ENCODE measurements around the gene TNFSF13B.
"Not testable (repeated sequence)": the region's sequence is repeated elsewhere in the genome, so short reads cannot be mapped to it uniquely, and the experiment has no call there.

The TNFSF13B gene

DNA sequence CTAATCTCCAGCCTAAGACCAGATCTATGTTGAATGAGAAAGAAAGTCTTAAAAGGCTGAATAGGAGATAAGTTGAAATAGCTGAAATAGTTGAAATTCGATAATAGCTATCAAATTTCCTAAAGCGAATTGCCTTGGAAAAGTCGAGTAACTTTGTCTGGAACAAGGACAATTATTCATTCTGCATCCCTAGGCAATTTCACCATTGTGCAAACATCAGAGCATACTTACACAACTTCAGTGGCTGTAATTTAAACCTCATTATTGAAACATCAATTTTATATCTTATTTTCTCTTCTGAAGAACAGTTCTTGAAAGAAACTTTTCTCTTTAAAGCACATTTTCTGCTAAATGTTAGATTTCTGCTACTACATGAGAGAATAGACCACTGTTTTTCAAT, 13.6 kb downstream of the TNFSF13B start:
- no peak for FAIRE-seq

DNA sequence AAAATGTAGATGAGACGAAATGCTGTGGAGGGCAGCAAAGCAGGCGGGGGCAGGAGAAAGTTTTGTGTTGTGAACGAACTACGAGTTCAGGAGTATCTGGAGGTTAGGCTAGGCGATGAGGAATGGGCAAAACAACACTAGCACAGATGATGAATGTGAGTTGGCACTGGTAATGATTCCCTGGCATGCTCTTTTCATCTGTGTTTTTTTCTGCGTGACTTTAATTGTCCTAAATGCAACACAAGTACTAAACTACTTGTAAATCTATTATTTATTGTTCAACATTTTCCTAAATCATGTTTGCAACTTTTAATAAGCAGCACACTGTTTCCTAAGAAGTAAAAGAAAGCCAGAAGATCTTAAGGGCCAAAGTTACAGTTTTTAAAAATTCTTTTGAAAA, 19.2 kb downstream of the TNFSF13B start:
- FAIRE-seq, result no peak

DNA sequence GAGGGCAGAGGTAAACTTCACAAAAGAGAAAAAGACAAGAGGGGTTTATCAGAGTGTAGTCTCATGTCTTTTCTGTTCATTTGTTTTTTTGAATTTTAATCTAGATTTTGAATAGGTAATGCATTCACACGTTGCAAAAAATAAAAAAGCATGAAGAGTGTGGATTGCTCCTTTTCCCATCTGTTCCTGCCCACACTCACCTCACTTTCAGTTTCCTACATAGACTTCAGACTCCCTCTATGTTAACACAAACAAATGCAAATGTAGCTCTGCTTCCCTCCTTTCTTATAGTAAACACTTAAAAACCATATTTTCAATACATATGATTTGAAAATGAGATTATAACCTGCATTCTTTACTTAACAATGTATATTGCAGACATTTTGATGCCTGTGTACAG, 20.3 kb downstream of the TNFSF13B start:
- FAIRE-seq, result no peak

DNA sequence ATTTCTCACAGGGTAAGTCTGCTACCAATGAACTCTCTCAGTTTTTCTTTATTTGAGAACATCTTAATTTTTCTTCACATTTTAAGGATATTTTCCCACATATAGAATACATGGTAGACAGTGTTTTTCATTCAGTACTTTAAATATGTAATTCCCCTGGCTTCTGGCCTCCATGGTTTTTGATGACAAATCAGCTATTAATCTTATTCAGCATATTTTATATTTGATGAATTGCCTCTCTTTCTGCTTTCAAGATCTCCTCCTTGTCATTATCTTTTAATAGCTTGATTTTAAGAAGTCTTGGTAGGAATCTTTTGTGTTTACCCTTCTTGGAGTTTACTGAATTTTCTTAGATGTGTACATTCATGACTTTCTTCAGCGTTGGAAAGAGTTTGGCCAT, 27.6 kb downstream of the TNFSF13B start:
- no peak for FAIRE-seq

DNA sequence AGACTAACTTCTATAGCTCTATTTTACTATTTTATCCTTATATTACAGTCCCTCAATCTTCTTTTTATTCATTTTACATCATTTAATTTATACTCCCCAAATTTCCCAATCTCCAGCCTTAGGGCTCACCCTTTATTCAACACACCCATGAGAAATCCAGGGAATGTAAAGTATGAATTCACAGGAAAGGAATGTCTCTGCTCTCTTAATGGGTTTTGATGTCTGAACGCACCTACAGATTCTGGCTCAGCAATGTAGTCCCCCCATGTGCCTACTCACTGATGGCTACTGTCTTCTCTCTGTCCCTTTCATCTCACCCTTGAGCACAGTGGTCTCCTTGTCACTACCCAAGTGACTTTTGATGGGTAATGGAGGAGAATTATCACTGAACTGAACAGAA, 32.8 kb downstream of the TNFSF13B start:
- FAIRE-seq, result no peak

DNA sequence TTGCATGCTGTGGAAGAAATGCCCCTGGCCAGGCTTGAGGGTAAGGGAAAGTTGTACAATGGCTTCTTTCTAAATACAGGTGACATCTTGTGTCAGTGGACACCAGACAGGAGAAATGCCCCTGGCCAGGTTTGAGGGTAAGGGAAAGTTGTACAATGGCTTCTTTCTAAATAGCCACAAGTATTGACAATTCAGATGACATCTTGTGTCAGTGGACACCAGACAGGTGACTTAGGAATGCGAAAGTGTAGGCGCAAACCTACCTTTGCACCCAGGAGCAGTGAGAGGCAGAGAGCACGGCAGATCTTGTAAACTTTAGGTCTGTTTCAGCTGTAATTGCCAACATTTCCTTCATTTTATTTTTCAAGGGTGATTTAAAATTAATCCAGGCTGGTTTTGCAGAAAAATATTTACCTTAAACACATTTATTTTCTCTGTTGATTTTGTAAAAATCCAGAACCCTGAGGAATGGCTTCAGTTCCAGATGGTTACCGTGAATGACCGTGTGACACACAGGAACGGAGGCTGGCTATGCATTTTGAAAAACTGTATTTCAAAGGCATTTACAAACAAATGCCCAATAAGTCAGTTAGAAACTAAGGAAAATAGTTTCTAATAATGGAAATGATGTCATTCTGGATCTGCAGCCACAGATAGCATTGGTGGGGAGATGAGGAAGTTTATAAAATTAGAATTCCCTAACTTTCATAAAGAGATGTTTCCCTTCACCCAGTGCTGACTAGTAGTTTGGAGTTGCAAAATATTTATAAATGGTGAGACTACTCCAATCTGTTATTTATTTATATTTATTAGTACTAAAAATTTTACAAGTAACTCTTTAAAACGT, 34.9 kb downstream of the TNFSF13B start:
- no peak for FAIRE-seq

DNA sequence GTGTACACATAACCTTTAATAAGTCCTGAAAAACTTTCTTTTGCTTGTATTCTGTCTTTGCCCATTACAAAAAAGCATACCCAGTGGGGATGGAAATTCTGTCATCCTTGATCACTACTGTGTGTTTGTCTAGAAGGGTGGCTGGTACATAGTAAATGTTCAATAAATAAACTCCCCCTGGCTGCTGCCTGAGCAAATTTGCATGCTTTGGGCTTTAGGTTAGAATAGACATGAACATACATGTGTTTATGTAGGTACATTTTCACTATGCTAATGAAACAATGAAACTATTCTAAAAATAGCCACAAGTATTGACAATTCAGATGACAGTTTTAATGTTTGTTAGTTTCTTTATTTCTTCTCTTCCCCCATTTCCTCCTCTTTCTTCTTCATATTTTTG, 36.1 kb downstream of the TNFSF13B start:
- FAIRE-seq, result no peak

DNA sequence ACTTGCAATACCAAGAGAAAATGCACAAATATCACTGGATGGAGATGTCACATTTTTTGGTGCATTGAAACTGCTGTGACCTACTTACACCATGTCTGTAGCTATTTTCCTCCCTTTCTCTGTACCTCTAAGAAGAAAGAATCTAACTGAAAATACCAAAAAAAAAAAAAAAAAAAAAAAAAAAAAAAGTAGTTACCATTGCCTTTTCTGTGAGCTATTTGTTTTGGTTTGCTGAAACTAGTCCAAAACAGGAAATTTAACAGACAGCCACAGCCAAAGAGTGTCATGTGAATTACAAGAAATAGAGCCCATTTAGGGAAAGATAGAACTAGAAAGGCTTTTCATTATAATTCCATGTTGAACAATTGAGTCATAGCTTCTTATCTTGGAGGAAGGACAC, 37.3 kb downstream of the TNFSF13B start:
- no peak for FAIRE-seq

DNA sequence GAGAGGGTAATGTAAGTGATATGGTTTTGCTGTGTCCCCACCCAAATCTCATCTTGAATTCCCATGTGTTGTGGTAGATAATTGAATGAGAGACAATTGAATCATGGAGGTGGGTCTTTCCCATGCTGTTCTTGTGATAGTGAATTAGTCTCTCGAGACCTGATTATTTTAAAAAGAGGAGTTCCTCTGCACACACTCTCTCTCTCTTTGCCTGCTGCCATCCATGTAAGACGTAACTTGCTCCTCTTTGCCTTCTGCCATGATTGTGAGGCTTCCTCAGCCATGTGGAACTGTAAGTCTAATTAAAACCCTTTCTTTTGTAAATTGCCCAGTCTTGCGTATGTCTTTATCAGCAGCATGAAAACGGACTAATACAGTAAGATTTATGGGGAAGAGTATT, 42.1 kb downstream of the TNFSF13B start:
- FAIRE-seq, result not testable (repeated sequence)

DNA sequence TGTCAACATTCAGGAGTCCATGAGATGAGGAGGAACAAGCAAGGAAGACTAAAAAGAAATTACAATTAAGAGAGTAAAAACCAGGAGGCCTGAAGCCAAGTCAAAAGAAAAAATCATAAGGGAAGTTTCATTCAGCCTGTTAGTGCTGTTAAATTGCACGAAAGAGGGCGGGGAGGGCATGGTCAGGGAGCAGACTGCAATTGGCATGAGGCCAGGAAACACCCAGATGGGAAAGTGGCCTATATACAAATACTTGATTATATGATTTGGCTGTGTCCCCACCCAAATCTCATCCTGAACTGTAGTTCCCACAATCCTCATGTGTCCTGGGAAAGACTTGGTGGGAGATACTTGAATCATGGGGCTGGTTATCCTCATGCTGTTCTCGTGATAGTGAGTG, 43.9 kb downstream of the TNFSF13B start:
- FAIRE-seq, result no peak

DNA sequence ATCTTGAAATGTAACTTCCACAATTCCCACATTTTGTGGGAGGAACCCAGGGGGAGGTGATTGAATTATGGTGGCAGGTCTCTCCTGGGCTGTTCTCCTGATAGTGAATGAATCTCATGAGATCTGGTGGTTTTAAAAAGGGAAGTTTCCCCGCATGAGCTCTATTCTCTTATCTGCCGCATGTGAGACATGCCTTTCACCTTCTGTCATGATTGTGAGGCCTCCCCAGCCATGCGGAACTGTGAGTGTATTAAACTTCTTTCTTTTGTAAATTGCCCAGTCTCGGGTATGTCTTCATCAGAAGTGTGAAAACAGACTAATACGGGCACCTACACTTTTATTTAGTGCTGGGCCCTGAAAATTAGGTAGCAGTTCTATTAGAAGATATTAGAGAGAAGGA, 45.8 kb downstream of the TNFSF13B start:
- FAIRE-seq, result no peak

DNA sequence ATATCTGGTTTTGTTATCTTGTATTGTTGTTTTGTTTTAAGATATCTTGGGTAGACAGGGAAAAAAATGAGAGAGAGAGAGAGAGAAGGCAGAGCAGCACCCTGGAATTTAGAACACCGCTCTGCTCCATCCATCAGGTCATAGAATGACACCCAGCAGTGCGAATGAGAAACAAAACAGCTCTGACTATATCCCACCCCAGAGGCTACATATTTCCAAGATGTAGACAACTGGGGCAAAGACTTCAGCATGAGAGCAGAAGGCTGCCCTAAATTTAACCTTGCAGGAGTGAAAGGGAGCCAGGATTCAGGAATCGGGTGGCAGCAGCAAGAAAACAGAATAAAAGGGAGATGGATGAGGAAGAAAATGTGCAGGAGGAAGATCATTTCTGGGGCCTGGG, 46.5 kb downstream of the TNFSF13B start:
- no peak for FAIRE-seq

DNA sequence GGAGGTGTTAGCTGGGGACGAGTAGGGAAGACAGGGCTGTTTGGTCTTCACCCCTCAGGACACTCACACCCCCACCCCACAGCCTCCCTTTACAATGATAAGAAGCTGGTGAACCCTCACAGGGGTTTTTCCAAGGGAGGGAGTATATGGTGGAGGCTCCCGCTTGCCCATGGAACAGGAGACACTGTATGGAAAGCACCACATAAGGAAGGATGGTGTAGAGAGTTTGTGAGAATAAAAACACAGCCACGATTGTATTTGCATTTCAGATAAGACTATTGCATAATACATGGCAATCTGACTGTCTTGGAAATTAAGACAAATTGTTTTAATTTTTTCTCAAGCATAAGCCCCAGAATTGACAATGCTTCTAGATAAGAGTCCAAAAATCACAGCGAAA, 46.9 kb downstream of the TNFSF13B start:
- FAIRE-seq, result no peak

DNA sequence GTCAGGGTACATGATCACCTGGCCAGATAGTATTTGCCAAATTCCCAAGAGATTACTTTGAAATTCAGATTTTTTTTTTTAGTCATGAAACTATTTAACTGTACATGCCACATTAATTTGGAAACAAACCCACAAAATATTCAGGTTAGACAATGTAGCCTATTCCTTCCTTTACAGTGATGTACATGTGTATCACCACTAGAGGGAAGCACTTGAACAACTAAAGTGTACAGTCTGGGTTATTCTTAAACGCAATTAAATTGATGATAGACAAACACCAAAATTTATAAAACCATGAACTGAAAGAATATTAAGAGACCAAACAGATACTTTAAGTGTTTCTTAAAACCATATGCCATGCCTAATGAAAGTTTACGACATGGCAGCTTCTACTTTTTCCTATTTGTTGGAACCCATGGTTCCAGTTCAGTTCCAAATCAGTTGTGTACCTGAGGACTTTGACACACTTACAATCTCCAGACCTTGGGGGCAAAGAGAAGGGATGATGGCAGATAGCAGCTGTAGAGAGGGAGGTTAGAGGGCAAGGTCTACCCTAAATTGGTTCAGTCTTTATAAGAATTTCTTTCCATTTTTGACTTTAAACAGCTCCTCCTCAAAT, 52.8 kb downstream of the TNFSF13B start:
- peak; percentile 70 for FAIRE-seq

DNA sequence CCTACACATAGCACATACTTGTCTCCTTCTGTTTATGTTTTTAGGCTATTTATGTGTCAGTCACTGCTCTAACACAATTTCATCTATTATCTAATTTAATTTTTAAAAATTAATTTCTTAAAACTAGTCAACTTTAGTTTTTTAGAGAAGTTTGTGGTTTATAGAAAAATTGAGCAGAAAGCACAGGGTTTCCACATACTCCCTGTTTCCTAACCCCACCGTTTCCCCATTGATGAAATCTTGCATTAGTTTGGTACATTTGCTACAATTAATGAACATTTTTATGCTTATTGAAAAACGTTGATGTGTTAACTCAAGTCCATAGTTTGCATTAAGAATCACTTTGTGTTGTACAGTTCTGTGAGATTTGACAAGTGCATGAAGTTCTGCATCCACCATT, 53.5 kb downstream of the TNFSF13B start:
- no peak for FAIRE-seq

DNA sequence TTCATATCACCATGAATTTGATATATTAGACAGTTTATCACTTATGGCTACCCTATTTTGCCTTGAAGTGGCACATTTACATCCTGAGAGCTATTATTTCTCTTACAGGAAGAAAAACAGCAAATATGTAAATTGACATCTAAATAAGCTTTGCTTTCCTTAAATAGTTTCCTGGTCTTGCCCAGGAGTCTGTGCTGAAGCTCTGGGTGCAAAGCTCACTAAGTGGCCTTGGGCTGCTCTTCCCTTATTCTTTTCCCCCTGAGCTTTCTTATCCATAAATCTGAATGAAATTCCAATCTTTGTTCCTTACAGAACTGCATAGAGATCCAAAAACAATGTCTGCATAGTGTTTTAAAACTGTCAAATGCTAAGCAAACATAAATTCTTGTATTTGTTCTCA, 56.3 kb downstream of the TNFSF13B start:
- no peak for FAIRE-seq

DNA sequence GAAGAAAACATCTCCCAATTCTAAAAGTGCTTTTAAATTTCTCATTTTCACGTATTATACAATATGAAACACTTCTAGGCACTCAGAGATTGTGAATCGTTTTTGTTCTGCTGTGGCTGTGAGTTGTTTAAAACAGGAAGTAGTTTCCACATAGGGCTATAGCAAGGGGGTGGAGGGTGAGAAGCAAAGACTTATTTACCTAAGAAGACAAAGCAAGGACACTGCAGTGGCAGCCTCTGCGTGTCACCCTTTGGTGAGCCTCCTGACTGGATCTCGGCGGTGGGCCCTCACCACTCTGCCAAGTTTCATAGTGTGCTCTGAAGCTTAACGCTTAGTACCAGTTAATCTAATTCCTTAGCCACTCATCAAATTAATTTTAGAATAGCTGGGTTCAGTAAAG, 56.8 kb downstream of the TNFSF13B start:
- no peak for FAIRE-seq

DNA sequence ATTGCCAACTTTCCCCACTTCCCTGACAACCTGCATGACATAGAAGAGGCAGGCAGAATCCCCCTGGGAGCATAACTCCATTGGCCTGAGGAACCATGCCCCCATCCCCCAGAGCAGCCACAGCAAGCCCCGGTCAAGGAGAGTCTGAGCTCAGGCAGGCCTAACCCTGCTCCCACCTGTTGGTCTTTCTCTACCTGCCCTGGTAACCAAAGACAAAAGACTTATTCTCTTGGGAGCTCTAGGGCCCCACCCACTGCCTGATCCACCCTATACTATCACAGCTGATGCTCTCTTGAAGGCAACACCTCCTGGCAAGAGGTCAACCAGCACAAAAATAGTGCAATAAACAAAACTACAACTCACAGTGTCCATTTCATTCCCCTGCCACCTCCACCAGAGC, 59.3 kb downstream of the TNFSF13B start:
- FAIRE-seq, result no peak

DNA sequence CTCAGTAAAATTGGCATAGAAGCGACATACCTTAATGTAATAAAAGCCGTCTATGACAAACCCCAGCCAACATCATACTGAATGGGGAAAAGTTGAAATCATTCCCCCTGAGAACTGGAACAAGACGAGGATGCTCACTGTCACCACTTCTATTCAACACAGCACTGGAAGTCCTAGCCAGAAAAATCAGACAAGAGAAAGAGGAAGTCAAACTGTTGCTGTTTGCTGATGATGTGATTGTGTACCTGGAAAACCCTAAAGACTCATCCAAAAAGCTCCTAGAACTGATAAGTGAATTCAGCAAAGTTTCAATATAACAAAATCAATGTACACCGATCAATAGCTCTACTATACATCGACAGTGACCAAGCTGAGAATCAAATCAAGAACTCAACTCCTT, 63.3 kb downstream of the TNFSF13B start:
- FAIRE-seq, result no peak

DNA sequence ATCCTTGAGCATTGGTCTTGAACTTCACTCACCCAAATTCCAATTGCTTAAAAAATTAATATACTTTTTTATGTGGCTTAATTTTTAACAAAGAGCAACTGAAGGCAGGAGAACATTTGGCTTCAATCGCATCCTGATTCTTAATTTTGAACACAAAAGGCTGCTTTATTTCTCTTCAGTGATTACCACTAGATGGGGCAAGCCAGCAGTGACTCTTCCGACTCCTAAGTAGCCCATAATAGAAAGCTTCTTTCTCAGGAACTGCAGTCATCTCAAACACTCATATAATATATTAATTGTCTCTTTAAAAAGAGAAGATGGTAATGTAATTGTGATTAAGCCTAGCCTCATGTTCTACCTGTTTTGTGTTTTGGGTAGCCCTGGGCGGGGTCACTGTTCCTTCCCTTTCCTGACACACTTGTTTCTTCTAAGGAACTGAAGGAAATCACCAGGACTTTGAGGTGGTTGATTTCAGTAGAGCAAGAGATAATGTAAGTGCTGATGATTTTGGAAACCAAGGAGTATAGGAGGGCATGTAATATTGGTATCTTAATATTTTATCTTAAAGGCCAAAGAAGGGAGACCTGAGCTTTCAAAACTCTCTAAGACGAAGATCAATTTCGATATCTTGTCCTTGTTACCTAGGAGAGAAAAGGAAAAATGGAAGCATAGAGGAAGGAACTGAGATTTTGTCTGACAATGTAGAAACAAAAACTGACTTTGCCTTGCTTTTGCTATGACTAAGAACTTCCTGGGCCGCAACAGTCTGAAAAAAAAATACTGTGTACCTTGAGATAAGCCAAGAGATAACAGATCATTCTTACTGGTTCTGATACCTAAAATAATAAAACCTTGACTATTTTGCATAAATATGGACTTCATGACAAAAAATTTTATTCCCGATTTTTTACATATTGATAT, 73.1 kb downstream of the TNFSF13B start:
- no peak for FAIRE-seq

DNA sequence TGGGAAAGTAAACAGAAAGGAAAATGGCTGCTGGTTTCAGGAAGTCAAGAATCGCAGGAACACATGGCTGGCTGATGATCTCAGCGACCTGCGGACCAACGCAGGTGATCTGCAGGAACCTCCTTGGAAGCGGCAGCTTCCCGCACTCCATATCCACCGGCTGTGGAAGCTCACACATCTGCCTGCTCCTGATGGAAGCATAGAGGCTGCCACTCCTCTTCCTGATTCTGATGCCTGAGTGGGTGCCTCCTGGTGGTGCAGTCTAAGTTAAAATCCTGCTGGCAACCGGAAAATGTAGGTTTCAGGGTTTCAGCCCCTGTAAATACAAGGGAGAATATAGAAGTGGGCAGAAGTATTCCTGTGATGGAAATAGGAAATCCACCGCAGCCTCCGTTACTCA, 75.5 kb downstream of the TNFSF13B start:
- no peak for FAIRE-seq

DNA sequence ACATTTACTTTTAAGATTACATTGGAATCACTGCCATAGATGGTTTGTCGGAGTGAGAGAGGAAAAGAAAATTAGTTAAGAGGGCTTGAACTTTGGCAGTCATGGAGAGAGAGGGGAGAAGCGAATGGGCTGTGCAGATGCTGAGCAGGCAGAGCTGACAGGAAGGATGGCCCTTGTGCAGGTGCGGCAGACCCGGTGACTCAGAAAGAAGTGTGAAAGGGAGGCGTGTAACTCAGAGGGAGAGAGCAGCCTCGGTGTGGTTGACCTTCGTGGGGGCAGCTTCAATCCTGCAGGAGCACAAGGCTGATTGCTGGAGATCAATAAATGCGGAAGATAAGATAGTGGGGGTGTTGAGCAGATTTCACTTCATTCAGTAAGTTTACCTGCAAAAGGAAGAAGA, 76.9 kb downstream of the TNFSF13B start:
- no peak for FAIRE-seq

DNA sequence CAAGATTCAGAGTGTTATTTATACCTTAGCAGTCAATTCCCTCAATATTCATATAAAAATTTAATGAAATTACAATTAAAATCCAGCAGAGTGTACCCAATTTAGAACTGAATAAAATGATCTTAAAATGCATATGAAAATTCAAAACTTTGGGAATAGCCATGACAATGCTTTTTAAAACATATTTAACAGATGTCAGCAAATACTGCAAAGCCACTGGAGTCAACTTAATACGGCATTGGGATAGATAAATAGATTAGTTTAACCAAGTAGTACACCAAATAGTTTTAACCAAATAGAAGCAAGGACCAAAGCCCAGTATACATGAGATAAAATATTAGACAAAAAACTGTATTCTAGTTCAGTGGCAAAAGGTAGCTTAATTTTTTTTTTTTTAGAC, 79.8 kb downstream of the TNFSF13B start:
- no peak for FAIRE-seq

DNA sequence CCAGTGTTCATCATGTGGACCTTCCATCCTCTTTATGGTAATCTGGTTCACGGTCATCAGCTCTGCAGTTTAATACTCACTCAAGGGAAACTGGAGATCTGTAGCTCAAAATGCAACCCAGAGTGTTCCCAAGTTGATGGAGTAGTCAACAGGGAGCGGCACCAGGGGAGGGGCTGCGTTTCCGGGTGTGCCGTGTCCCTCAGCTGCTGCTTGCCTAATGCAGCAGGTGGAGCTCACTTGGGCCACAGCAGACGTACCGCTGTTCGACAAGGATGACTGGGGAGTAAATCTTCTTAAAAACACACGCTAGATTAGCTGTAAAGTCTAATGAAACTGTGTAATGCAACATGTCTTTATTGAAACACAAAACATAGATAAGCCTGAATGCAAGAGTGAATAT, 81.1 kb downstream of the TNFSF13B start:
- no peak for FAIRE-seq
